A549 (cell line): ENCODE data around the gene MSI2.

Experiments
- CBX2 ChIP-seq: fragments of 200-600 bp; sonication (generic); IDR thresholded peaks from 2 replicates; pipeline ENCODE4 v1.6.1; 2016; ENCODE audit warnings: low read depth, mild to moderate bottlenecking, borderline replicate concordance
- CHD2 ChIP-seq: fragments of 150-350 bp; IDR thresholded peaks from 2 replicates; pipeline ENCODE4 v1.6.1; 2014; ENCODE audit warnings: low read length; ENCODE audit not compliant: partially characterized antibody
- HES2 ChIP-seq: fragments of >200 bp; sonication (Bioruptor Twin); formaldehyde crosslinking; IDR thresholded peaks from 2 replicates; pipeline ENCODE4 v1.6.1; 2016
- JUN ChIP-seq, 2 experiments: fragments of >200 bp; sonication (Bioruptor Twin); formaldehyde crosslinking; IDR thresholded peaks; 2 replicates in 1 of 2; 3 replicates in 1 of 2; pipeline ENCODE4 v1.6.1; 2016 to 2017
- JUNB ChIP-seq: fragments of >200 bp; sonication (Bioruptor Twin); formaldehyde crosslinking; IDR thresholded peaks from 2 replicates; pipeline ENCODE4 v1.6.1; 2016
- NPAS2 ChIP-seq: fragments of 250-450 bp; sonication (Bioruptor Pico); IDR thresholded peaks from 2 replicates; pipeline ENCODE4 v1.8.0; 2022; ENCODE audit warnings: mild to moderate bottlenecking, moderate library complexity, borderline replicate concordance
- POLR2A ChIP-seq: IDR thresholded peaks from 2 replicates; pipeline ENCODE4 v1.6.1; 2012; ENCODE audit warnings: mild to moderate bottlenecking, low read length
- SMC3 ChIP-seq: fragments of >200 bp; sonication (Bioruptor Twin); formaldehyde crosslinking; IDR thresholded peaks from 3 replicates; pipeline ENCODE4 v1.6.1; 2018; ENCODE audit warnings: inconsistent platforms
- SREBF2 ChIP-seq: fragments of 450-650 bp; IDR thresholded peaks from 2 replicates; pipeline ENCODE4 v1.6.1; 2014; ENCODE audit warnings: mild to moderate bottlenecking, moderate library complexity
- ZC3H11A ChIP-seq: fragments of 450-650 bp; IDR thresholded peaks from 2 replicates; pipeline ENCODE4 v1.6.1; 2014; ENCODE audit warnings: antibody characterized with exemption, mild to moderate bottlenecking
- TF ChIP-seq, protein P1 (sequence below): fragments of >200 bp; sonication (Bioruptor Twin); formaldehyde crosslinking; IDR thresholded peaks from 3 replicates; pipeline ENCODE4 v1.5.1; 2016
- TF ChIP-seq, protein P2 (sequence below): fragments of 200-600 bp; sonication (generic); IDR thresholded peaks from 2 replicates; pipeline ENCODE4 v1.6.1; 2016; ENCODE audit warnings: antibody characterized with exemption, mild to moderate bottlenecking, moderate library complexity
- TF ChIP-seq, protein P3 (sequence below): IDR thresholded peaks from 2 replicates; pipeline ENCODE4 v1.6.1; 2012

DNA sequence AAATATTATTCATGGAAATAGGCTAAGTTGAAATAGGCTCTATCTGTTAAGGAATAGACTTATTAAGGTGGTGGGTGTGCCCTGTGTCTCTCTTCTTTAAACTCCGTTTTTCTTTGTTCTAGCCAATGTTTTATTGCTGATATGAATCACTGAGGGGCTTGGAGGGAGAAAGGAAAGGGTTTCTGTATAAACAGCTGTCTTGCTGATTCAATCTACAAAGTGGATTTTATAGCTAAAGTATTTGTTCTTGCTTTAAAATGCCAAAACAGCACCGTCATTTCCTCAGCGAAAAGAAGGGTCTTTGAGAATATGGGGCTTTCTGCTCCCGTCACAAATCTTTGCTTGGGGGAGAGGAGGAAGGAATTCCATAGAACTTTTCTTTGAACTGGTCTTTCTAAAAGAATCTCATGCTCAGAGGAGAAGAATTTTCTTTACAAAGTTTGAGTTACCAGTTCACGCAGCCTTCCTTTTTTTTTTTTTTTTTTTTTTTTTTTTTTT is 39.3 kb downstream of the MSI2 start:
- TF ChIP-seq, protein P1, sequence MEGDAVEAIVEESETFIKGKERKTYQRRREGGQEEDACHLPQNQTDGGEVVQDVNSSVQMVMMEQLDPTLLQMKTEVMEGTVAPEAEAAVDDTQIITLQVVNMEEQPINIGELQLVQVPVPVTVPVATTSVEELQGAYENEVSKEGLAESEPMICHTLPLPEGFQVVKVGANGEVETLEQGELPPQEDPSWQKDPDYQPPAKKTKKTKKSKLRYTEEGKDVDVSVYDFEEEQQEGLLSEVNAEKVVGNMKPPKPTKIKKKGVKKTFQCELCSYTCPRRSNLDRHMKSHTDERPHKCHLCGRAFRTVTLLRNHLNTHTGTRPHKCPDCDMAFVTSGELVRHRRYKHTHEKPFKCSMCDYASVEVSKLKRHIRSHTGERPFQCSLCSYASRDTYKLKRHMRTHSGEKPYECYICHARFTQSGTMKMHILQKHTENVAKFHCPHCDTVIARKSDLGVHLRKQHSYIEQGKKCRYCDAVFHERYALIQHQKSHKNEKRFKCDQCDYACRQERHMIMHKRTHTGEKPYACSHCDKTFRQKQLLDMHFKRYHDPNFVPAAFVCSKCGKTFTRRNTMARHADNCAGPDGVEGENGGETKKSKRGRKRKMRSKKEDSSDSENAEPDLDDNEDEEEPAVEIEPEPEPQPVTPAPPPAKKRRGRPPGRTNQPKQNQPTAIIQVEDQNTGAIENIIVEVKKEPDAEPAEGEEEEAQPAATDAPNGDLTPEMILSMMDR, result no peak
- TF ChIP-seq POLR2A (no peak), ZC3H11A (no peak), JUNB (no peak), CBX2 (no peak), SMC3 (no peak), NPAS2 (CRISPR knock-in tag) (no peak), SREBF2 (no peak), CHD2 (no peak), JUN (IDR thresholded peaks at IDR 0.05) (no peak), HES2 (no peak)
- TF ChIP-seq, protein P2, sequence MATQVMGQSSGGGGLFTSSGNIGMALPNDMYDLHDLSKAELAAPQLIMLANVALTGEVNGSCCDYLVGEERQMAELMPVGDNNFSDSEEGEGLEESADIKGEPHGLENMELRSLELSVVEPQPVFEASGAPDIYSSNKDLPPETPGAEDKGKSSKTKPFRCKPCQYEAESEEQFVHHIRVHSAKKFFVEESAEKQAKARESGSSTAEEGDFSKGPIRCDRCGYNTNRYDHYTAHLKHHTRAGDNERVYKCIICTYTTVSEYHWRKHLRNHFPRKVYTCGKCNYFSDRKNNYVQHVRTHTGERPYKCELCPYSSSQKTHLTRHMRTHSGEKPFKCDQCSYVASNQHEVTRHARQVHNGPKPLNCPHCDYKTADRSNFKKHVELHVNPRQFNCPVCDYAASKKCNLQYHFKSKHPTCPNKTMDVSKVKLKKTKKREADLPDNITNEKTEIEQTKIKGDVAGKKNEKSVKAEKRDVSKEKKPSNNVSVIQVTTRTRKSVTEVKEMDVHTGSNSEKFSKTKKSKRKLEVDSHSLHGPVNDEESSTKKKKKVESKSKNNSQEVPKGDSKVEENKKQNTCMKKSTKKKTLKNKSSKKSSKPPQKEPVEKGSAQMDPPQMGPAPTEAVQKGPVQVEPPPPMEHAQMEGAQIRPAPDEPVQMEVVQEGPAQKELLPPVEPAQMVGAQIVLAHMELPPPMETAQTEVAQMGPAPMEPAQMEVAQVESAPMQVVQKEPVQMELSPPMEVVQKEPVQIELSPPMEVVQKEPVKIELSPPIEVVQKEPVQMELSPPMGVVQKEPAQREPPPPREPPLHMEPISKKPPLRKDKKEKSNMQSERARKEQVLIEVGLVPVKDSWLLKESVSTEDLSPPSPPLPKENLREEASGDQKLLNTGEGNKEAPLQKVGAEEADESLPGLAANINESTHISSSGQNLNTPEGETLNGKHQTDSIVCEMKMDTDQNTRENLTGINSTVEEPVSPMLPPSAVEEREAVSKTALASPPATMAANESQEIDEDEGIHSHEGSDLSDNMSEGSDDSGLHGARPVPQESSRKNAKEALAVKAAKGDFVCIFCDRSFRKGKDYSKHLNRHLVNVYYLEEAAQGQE, result no peak
- TF ChIP-seq, protein P3, sequence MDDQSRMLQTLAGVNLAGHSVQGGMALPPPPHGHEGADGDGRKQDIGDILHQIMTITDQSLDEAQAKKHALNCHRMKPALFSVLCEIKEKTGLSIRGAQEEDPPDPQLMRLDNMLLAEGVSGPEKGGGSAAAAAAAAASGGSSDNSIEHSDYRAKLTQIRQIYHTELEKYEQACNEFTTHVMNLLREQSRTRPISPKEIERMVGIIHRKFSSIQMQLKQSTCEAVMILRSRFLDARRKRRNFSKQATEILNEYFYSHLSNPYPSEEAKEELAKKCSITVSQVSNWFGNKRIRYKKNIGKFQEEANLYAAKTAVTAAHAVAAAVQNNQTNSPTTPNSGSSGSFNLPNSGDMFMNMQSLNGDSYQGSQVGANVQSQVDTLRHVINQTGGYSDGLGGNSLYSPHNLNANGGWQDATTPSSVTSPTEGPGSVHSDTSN, result no peak
